GM21576 (cell line): ENCODE data around the gene PREPL.
"Not testable (repeated sequence)": the region's sequence is repeated elsewhere in the genome, so short reads cannot be mapped to it uniquely, and the experiment has no call there.

ENCODE experiments used
- ATAC-seq: cut with Tn5 transposase; IDR thresholded peaks from one replicate; pipeline ENCODE4 v1.9.1; 2021; ENCODE audit warnings: mild to moderate bottlenecking, moderate library complexity; ENCODE audit not compliant: unreplicated experiment

PREPL gene

GRCh38 chr2:44349506-44349905 lies 11.8 kb downstream of the PREPL start:
- no peak for ATAC-seq

GRCh38 chr2:44348400-44348799 lies 12.9 kb downstream of the PREPL start:
- ATAC-seq = no peak

GRCh38 chr2:44347526-44347925 lies 13.8 kb downstream of the PREPL start:
- ATAC-seq = no peak

- ATAC-seq = no peak
These were observed 18.4 kb downstream of the PREPL start for GRCh38 chr2:44342854-44343253.

- no peak for ATAC-seq
These were observed 25.3 kb downstream of the PREPL start for GRCh38 chr2:44335806-44336538.

GRCh38 chr2:44333994-44334393 lies 27.3 kb downstream of the PREPL start:
- no peak for ATAC-seq

GRCh38 chr2:44330801-44331200 lies 30.5 kb downstream of the PREPL start:
- ATAC-seq = no peak

GRCh38 chr2:44329343-44329742 lies 32.0 kb downstream of the PREPL start:
- no peak for ATAC-seq

GRCh38 chr2:44328750-44329149 lies 32.5 kb downstream of the PREPL start:
- no peak for ATAC-seq

- ATAC-seq = no peak
These were observed 34.6 kb downstream of the PREPL start for GRCh38 chr2:44326548-44327264.

GRCh38 chr2:44325897-44326296 lies 35.4 kb downstream of the PREPL start:
- no peak for ATAC-seq

- no peak for ATAC-seq
These were observed 36.3 kb downstream of the PREPL start for GRCh38 chr2:44324971-44325426.

GRCh38 chr2:44321360-44321759 lies 39.9 kb downstream of the PREPL start:
- no peak for ATAC-seq

GRCh38 chr2:44320832-44321231 lies 40.5 kb downstream of the PREPL start:
- ATAC-seq = no peak

- ATAC-seq = no peak
These were observed 45.3 kb downstream of the PREPL start for GRCh38 chr2:44315945-44316344.

GRCh38 chr2:44314362-44314761 lies 46.9 kb downstream of the PREPL start:
- ATAC-seq = no peak

- no peak for ATAC-seq
These were observed 51.0 kb downstream of the PREPL start for GRCh38 chr2:44310287-44310686.

GRCh38 chr2:44305882-44306281 lies 55.4 kb downstream of the PREPL start:
- no peak for ATAC-seq

GRCh38 chr2:44304258-44304657 lies 57.0 kb downstream of the PREPL start:
- no peak for ATAC-seq

- not testable (repeated sequence) for ATAC-seq
These were observed 57.5 kb downstream of the PREPL start for GRCh38 chr2:44303766-44304165.

GRCh38 chr2:44301111-44301510 lies 60.2 kb downstream of the PREPL start:
- no peak for ATAC-seq

- ATAC-seq = no peak
These were observed 61.7 kb downstream of the PREPL start for GRCh38 chr2:44299635-44300034.
